Smooth muscle cell (in vitro differentiated cells): ENCODE data around the gene MARK3. TPM values are rescaled to one million over a fixed set of nuclear protein-coding genes. Genes with fewer than 3 reads are reported as not detected.

Experiments used
- DNase-seq: peaks from one replicate; lab custom pipeline; 2025; ENCODE audit not compliant: unreplicated experiment; lab: John Stamatoyannopoulos, UW
- H2AFZ ChIP-seq: fragments of 200-600 bp; sonication (generic); 2 replicates; pipeline ENCODE4 v1.6.0; 2016; ENCODE audit warnings: antibody characterized with exemption, low read depth, mild to moderate bottlenecking
- H3F3A ChIP-seq: fragments of 200-600 bp; sonication (generic); 2 replicates; pipeline ENCODE4 v1.6.0; 2017; ENCODE audit warnings: antibody characterized with exemption, low read depth
- H3K27ac ChIP-seq: fragments of 200-600 bp; sonication (generic); 2 replicates; pipeline ENCODE4 v1.5.1; 2016; ENCODE audit warnings: low read depth, mild to moderate bottlenecking
- H3K27me3 ChIP-seq: fragments of 200-600 bp; sonication (generic); 2 replicates; pipeline ENCODE4 v1.6.1; 2016; ENCODE audit warnings: low read depth, mild to moderate bottlenecking
- H3K36me3 ChIP-seq: fragments of 200-600 bp; sonication (generic); 2 replicates; pipeline ENCODE4 v1.5.1; 2016; ENCODE audit warnings: low read depth
- H3K4me1 ChIP-seq: fragments of 200-600 bp; sonication (generic); 2 replicates; pipeline ENCODE4 v1.5.1; 2016; ENCODE audit warnings: low read depth
- H3K4me2 ChIP-seq: fragments of 200-600 bp; sonication (generic); 2 replicates; pipeline ENCODE4 v1.6.0; 2016; ENCODE audit warnings: mild to moderate bottlenecking
- H3K4me3 ChIP-seq: fragments of 200-600 bp; sonication (generic); 2 replicates; pipeline ENCODE4 v1.5.1; 2016; ENCODE audit warnings: mild to moderate bottlenecking
- H3K79me2 ChIP-seq: fragments of 200-600 bp; sonication (generic); 2 replicates; pipeline ENCODE4 v1.6.0; 2016; ENCODE audit warnings: low read depth, mild to moderate bottlenecking
- H3K9ac ChIP-seq: fragments of 200-600 bp; sonication (generic); 2 replicates; pipeline ENCODE4 v1.6.0; 2016; ENCODE audit warnings: low read depth
- H3K9me3 ChIP-seq: fragments of 200-600 bp; sonication (generic); replicated peaks from 2 replicates; pipeline ENCODE4 v1.5.1; 2016; ENCODE audit warnings: low read depth
- H4K20me1 ChIP-seq: fragments of 200-600 bp; sonication (generic); 2 replicates; pipeline ENCODE4 v1.6.0; 2016; ENCODE audit warnings: low read depth
- WGBS: methylation state at CpG from one replicate; pipeline ENCODE4 v1.1.7; 2016; ENCODE audit warnings: low lambda C conversion rate; 5-methylcytosine and 5-hydroxymethylcytosine counted together
- polyA plus RNA-seq: library from polyadenylated mRNA; unstranded; fragments of >200 nt; fragmentation: Nextera tagmentation; extraction: Ambion mirVana; gene quantifications from 2 replicates; pipeline ENCODE4 v1.2.1, GENCODE V29; 2016
- total RNA-seq: library from RNA; depleted of rRNA; stranded (reverse); fragments of >200 nt; gene quantifications from 2 replicates; pipeline ENCODE4 v1.2.3, GENCODE V29; 2014
- TF ChIP-seq, protein P1 (sequence below): fragments of 200-600 bp; sonication (generic); IDR thresholded peaks from 2 replicates; pipeline ENCODE4 v1.5.1; 2017; ENCODE audit warnings: borderline replicate concordance, mild to moderate bottlenecking, antibody characterized with exemption; ENCODE audit not compliant: insufficient read depth, poor library complexity, severe bottlenecking

Gene MARK3
- total and polyA plus RNA-seq, 2 experiments from 2014 or later, result 63.2 to 68.4 TPM

DNA sequence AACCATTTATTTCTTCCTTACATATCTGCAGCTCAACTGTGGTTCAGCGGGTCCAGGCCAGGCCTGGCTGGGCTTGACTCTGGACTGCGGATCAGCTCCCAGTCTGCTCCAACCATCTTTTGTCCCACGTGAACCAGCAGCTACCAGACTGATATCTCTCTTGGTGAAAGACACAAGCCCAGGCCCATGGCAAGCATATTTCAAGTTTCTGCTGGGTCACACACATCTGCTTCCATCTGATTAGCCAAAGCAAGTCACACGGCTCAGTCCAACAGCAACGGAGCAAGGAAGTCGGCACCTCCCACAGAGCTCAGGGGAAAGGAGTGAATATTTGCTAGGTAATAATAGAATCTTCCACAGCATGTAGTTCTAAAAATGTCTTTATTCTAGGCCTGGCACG is 24.7 kb upstream of the MARK3 start:
- Histone ChIP-seq H3K4me2 (no peak overlapping the region), H3K36me3 (peaks cover 3% of the 10 kb centered on the region), H3K4me3 (no peak overlapping the region), H4K20me1 (no peaks in the 10 kb centered on the region), H3K9ac (no peak overlapping the region), H3K79me2 (no peaks in the 10 kb centered on the region), H3F3A (no peaks in the 10 kb centered on the region), H3K9me3 (no peaks in the 10 kb centered on the region), H2AFZ (no peak overlapping the region), H3K27ac (no peak overlapping the region), H3K27me3 (no peaks in the 10 kb centered on the region), H3K4me1 (no peaks in the 10 kb centered on the region)
- WGBS, result 94% methylated on average over 7 of the region's 7 CpGs
- TF ChIP-seq, protein P1, sequence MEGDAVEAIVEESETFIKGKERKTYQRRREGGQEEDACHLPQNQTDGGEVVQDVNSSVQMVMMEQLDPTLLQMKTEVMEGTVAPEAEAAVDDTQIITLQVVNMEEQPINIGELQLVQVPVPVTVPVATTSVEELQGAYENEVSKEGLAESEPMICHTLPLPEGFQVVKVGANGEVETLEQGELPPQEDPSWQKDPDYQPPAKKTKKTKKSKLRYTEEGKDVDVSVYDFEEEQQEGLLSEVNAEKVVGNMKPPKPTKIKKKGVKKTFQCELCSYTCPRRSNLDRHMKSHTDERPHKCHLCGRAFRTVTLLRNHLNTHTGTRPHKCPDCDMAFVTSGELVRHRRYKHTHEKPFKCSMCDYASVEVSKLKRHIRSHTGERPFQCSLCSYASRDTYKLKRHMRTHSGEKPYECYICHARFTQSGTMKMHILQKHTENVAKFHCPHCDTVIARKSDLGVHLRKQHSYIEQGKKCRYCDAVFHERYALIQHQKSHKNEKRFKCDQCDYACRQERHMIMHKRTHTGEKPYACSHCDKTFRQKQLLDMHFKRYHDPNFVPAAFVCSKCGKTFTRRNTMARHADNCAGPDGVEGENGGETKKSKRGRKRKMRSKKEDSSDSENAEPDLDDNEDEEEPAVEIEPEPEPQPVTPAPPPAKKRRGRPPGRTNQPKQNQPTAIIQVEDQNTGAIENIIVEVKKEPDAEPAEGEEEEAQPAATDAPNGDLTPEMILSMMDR, result no peak
- no peak for DNase-seq

DNA sequence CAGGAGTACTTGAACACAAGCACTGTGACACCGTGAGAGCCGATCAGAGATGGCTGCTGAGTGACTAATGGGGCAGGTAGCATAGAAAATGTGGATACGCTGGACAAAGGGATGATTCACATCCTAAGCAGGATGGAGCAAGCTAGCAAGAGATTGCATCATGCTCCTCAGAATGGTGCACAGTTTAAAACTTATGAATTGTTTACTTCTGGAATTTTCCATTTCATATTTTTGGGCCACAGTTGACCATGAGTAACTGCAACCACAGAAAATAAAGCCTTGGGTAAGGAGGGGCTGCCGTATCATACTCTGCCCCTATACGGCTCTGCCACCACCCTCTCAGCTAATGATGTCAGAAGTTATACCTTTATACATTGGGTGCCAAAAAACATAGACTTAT is 23.3 kb upstream of the MARK3 start:
- Histone ChIP-seq H3K27me3 (no peaks in the 10 kb centered on the region), H3K27ac (peak overlapping the region; percentile 74), H3K4me1 (no peaks in the 10 kb centered on the region), H3F3A (no peaks in the 10 kb centered on the region), H3K4me3 (no peak overlapping the region), H3K9me3 (no peaks in the 10 kb centered on the region), H3K4me2 (no peak overlapping the region), H2AFZ (no peak overlapping the region), H3K79me2 (no peaks in the 10 kb centered on the region), H3K9ac (no peak overlapping the region), H3K36me3 (peaks cover 3% of the 10 kb centered on the region), H4K20me1 (no peaks in the 10 kb centered on the region)
- no peak for DNase-seq
- TF ChIP-seq, protein P1, result no peak
- 62% methylated on average over 5 of the region's 5 CpGs for WGBS

DNA sequence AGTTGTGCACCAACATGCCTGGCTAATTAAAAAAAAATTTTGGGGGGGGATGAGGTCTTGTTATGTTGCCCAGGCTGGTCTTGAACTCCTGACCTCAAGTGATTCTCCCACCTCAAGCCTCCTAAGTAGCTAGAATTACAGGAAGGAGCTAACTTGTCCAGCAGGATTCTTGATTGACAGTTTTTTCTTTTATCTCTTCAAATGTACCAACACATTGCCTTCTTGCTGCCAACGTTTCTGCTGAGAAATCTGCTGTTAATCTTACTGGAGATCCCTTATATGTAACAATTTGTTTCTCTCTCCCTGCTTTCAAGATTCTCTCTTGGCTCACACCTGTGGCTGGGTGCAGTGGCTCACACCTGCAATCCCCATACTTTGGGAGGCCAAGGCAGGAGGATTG is 22.4 kb upstream of the MARK3 start:
- WGBS, result 79% methylated on average over 1 of the region's 1 CpG
- peak overlapping the region; percentile 74 for H3K27ac ChIP-seq

DNA sequence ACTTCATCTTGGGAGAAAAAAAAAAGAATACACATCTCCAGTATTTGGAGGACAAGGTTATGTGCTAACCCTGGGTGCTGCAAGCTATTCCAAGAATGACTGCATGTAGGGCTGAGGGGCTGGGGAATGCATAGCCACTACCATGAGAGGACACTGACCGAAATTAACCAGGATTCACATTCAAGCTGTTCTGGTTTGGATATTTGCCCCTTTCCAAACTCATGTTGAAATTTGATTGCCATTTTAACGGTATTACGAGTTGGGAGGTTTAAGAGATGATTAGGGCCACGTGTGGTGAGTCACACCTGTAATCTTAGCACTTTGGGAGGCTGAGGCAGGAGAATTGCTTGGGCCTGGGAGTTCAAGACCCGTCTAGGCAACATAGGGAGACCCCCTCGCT is 18.5 kb upstream of the MARK3 start:
- Histone ChIP-seq H3K79me2 (no peaks in the 10 kb centered on the region), H3K36me3 (peaks cover 3% of the 10 kb centered on the region), H2AFZ (no peak overlapping the region), H3K9ac (no peak overlapping the region), H3K27me3 (no peaks in the 10 kb centered on the region), H3K4me2 (no peak overlapping the region), H3K4me1 (no peaks in the 10 kb centered on the region), H3K27ac (no peak overlapping the region), H3K9me3 (no peaks in the 10 kb centered on the region), H3K4me3 (no peak overlapping the region), H4K20me1 (no peaks in the 10 kb centered on the region), H3F3A (no peaks in the 10 kb centered on the region)
- WGBS, result 79% methylated on average over 6 of the region's 6 CpGs
- DNase-seq, result no peak
- TF ChIP-seq, protein P1, result no peak

More for the DNA sequence above, 22.4 kb upstream of the MARK3 start:
- DNase-seq, result no peak
- H3K79me2 ChIP-seq, result no peaks in the 10 kb centered on the region
- no peaks in the 10 kb centered on the region for H3K4me1 ChIP-seq
- peaks cover 3% of the 10 kb centered on the region for H3K36me3 ChIP-seq
- H3K4me2 ChIP-seq, result no peak overlapping the region
- no peak overlapping the region for H3K9ac ChIP-seq
- TF ChIP-seq, protein P1, result no peak
- H3F3A ChIP-seq, result no peaks in the 10 kb centered on the region
- no peaks in the 10 kb centered on the region for H3K27me3 ChIP-seq
- no peak overlapping the region for H2AFZ ChIP-seq
- no peaks in the 10 kb centered on the region for H4K20me1 ChIP-seq
- H3K9me3 ChIP-seq, result no peaks in the 10 kb centered on the region
- no peak overlapping the region for H3K4me3 ChIP-seq
